Spleen (tissue), 7 donors: ENCODE results near the gene METTL25.

Experiments used
- POLR2A ChIP-seq, 3 donors: fragments of 450-650 bp; IDR thresholded peaks; one replicate each; pipeline ENCODE4 v1.5.1; 2017; ENCODE audit warnings: antibody characterized with exemption in 3 of 3, mild to moderate bottlenecking in 1 of 3
- TF ChIP-seq, protein P1 (sequence below), 11 experiments: fragments of 200-600 bp in 7 of 11; fragments of 450-650 bp in 4 of 11; sonication (generic) in 4 of 11; IDR thresholded peaks in 8 of 11; conservative IDR thresholded peaks in 3 of 11; 1 replicate in 7 of 11; 2 replicates in 4 of 11; pipeline versions ENCODE4 v1.4.0 to v1.8.0; 2016 to 2021; ENCODE audit warnings: antibody characterized with exemption in 11 of 11, inconsistent platforms in 4 of 11, mild to moderate bottlenecking in 1 of 11
- donor health status: DM: no; HTN: no; CAD: no; lungs with moderate emphysema.
- donor health status: DM: no; HTN: no; CAD: no.
- donor health status: DM: no; HTN: no; CAD: no.

DNA sequence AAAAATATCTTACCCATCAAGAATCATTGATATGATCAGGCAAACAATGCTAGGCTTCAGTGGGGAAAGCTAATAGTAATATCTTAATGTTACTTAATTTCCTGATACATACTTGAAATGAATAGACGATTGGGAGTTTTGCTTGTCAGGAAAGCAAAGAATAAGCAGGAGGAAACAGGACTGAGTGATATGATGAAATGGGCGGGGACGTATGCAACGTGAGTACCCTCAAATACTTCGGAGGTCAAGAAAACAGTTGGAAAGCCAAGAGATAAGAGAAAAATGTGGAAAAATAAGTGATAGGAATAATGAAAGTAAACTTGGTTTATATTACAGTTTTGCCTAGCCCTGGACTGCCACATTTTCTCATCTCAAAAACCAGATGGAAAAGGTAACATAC, 49.2 kb downstream of the METTL25 start:
- no peak for TF ChIP-seq POLR2A (IDR thresholded peaks at IDR 0.05)
- TF ChIP-seq, protein P1, sequence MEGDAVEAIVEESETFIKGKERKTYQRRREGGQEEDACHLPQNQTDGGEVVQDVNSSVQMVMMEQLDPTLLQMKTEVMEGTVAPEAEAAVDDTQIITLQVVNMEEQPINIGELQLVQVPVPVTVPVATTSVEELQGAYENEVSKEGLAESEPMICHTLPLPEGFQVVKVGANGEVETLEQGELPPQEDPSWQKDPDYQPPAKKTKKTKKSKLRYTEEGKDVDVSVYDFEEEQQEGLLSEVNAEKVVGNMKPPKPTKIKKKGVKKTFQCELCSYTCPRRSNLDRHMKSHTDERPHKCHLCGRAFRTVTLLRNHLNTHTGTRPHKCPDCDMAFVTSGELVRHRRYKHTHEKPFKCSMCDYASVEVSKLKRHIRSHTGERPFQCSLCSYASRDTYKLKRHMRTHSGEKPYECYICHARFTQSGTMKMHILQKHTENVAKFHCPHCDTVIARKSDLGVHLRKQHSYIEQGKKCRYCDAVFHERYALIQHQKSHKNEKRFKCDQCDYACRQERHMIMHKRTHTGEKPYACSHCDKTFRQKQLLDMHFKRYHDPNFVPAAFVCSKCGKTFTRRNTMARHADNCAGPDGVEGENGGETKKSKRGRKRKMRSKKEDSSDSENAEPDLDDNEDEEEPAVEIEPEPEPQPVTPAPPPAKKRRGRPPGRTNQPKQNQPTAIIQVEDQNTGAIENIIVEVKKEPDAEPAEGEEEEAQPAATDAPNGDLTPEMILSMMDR (IDR thresholded peaks at IDR 0.05 in 8 of 11, conservative IDR thresholded peaks at IDR 0.05 in 3 of 11): no peak
